Measurements from ENCODE around the gene MANF.

DNA sequence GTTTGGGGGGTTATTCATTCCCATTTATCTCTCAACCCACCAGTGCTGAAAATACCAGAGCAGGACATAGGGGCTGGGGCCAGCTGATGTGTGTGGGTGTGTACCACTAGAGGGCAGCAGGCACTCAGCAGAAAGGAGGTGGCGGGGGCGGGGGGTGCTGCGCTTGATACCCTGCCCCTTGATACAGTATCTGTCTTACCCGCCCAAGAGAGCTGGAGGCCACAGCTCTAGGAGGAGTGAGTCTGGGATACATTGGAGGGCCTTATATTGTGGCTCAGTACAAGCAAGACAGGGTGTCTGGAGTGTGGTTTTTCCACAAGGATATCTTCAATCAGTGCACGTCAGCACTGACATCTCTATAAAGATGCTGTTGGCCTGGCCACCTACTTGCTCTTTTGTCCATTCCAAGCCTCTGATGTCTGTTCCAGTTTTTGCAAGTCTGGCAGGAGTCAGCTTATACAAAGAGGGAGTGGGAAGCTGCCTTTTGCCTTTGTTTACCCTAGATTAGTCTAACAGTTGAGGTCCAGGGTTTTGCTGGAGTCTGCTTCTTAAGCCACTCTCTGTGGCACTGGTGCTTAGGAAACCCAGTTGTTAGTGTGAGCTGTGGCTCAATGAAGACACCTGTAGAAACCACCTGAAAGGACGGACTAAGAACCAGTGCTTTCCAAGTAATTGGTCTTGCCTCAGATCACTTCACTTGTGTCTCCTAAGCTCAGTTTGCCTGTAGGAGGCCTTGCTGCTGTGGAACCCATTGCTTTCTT, 4.5 kb downstream of the MANF start:
- no peak for TF ChIP-seq RFX5 (IDR thresholded peaks at IDR 0.05; ENCODE audit: low read depth, low read length)
- TF ChIP-seq, protein P1, sequence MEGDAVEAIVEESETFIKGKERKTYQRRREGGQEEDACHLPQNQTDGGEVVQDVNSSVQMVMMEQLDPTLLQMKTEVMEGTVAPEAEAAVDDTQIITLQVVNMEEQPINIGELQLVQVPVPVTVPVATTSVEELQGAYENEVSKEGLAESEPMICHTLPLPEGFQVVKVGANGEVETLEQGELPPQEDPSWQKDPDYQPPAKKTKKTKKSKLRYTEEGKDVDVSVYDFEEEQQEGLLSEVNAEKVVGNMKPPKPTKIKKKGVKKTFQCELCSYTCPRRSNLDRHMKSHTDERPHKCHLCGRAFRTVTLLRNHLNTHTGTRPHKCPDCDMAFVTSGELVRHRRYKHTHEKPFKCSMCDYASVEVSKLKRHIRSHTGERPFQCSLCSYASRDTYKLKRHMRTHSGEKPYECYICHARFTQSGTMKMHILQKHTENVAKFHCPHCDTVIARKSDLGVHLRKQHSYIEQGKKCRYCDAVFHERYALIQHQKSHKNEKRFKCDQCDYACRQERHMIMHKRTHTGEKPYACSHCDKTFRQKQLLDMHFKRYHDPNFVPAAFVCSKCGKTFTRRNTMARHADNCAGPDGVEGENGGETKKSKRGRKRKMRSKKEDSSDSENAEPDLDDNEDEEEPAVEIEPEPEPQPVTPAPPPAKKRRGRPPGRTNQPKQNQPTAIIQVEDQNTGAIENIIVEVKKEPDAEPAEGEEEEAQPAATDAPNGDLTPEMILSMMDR (conservative IDR thresholded peaks at IDR 0.05; ENCODE audit: low read depth, low read length) = peak; percentile 75
- TF ChIP-seq POLR2A (IDR thresholded peaks at IDR 0.05; ENCODE audit: low read depth, low read length) = 0 out of 2 replicates have a peak, but pooled peaks have one; percentile 13
- TF ChIP-seq RAD21 (IDR thresholded peaks at IDR 0.05; ENCODE audit: low read length) = peak; percentile 46
- no peak for TF ChIP-seq BHLHE40 (IDR thresholded peaks at IDR 0.05; ENCODE audit: low read depth, low read length)
- TF ChIP-seq CEBPB (IDR thresholded peaks at IDR 0.05; ENCODE audit: low read depth, low read length) = no peak
- no peak for TF ChIP-seq MAFK (IDR thresholded peaks at IDR 0.05; ENCODE audit: low read depth, low read length)
- no peak for TF ChIP-seq FOS (IDR thresholded peaks at IDR 0.05; ENCODE audit: low read depth, low read length)
- no peak for TF ChIP-seq NFE2L2 (IDR thresholded peaks at IDR 0.05; ENCODE audit: low read depth, low read length)
- no peak for TF ChIP-seq MAZ (IDR thresholded peaks at IDR 0.05; ENCODE audit: borderline replicate concordance, low read depth, low read length)
- TF ChIP-seq RCOR1 (IDR thresholded peaks at IDR 0.05; ENCODE audit: insufficient replicate concordance, low read length) = no peak
- TF ChIP-seq SMC3 (IDR thresholded peaks at IDR 0.05; ENCODE audit: low read depth, low read length) = peak; percentile 34; the same call in 1 of the 2 replicates
- no peak for TF ChIP-seq MXI1 (IDR thresholded peaks at IDR 0.05; ENCODE audit: borderline replicate concordance, low read depth, low read length)

Measured in IMR-90 (cell line).